ENCODE results near the gene PPIA. TPM values are rescaled to one million over a fixed set of nuclear protein-coding genes. Genes with fewer than 3 reads are reported as not detected.
"Not testable (repeated sequence)": the region's sequence is repeated elsewhere in the genome, so short reads cannot be mapped to it uniquely, and the experiment has no call there.

Gene PPIA
- total RNA-seq, 1 donor = 1,612 TPM

DNA sequence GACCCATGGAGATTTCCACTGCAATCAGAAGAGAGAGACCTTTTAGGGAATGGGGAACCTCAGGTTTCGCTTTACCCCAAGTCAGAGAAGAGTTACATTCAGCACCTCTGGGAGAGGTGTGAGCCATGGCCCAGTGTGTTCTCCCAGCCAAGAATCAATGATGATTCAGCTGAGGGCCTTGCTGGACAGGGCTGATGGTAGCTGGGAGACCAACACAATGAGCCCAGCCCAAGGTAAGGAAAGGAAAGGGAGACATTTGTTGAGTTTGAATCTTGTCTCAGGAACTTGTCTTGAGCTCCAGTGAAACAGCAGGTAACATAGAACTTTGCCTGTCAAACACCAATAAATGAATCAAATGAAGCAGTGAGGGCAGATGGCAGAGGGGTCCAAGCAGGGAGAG lies 14.0 kb upstream of the PPIA start:
- Histone ChIP-seq H3K4me1 (ENCODE audit: insufficient read depth, low read length) (no peaks in the 10 kb centered on the region), H3K36me3 (ENCODE audit: insufficient read depth, low read length) (no peaks in the 10 kb centered on the region), H3K4me3 (ENCODE audit: insufficient read depth, low read length) (no peak overlapping the region), H2AFZ (ENCODE audit: low read length) (no peak overlapping the region), H3K27ac (ENCODE audit: low read depth, low read length) (no peak overlapping the region), H3K9me3 (ENCODE audit: low read depth, low read length) (peaks cover 3% of the 10 kb centered on the region), H3K4me2 (ENCODE audit: insufficient read depth, low read length) (no peak overlapping the region), H3K79me2 (ENCODE audit: insufficient read depth, low read length) (no peaks in the 10 kb centered on the region), H3K27me3 (ENCODE audit: insufficient read depth, low read length) (no peaks in the 10 kb centered on the region), H4K20me1 (ENCODE audit: insufficient read depth, low read length) (no peaks in the 10 kb centered on the region)
- peak; percentile 73 for DNase-seq (ENCODE audit: insufficient read length, low spot score, missing footprints)
- TF ChIP-seq CTCF (IDR thresholded peaks at IDR 0.05; ENCODE audit: extremely low read depth, low read depth, low read length) = no peak

GRCh38 chr7:44783407-44783806 lies 13.1 kb upstream of the PPIA start:
- Histone ChIP-seq H3K36me3 (ENCODE audit: insufficient read depth, low read length) (no peaks in the 10 kb centered on the region), H3K4me1 (ENCODE audit: insufficient read depth, low read length) (no peaks in the 10 kb centered on the region), H2AFZ (ENCODE audit: low read length) (no peak overlapping the region), H4K20me1 (ENCODE audit: insufficient read depth, low read length) (no peaks in the 10 kb centered on the region), H3K27me3 (ENCODE audit: insufficient read depth, low read length) (no peaks in the 10 kb centered on the region), H3K79me2 (ENCODE audit: insufficient read depth, low read length) (no peaks in the 10 kb centered on the region), H3K4me2 (ENCODE audit: insufficient read depth, low read length) (no peak overlapping the region), H3K9me3 (ENCODE audit: low read depth, low read length) (peaks cover 3% of the 10 kb centered on the region), H3K27ac (ENCODE audit: low read depth, low read length) (no peak overlapping the region), H3K4me3 (ENCODE audit: insufficient read depth, low read length) (no peak overlapping the region)
- no peak for TF ChIP-seq CTCF (IDR thresholded peaks at IDR 0.05; ENCODE audit: extremely low read depth, low read depth, low read length)
- DNase-seq (ENCODE audit: insufficient read length, low spot score, missing footprints) = no peak

DNA sequence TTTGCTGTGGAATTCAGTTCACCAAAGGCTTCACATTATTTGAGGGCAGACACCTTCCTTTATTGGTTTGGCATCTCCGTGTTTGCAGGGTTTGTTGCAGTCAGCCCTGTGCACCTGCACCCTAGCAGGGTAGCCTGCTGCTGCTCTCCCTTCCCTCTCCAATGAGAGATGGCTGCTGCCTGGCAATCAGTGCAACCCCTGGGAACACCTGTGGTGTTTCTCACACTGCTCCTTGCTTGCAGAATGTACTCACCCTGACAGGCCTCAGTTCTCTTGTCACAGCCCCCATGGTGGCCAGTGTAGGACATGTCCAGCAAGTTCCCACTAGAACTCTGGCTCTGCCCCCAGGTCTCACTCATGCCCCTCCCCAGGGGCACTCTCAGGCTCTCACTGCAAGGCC lies 12.1 kb upstream of the PPIA start:
- Histone ChIP-seq H3K9me3 (ENCODE audit: low read depth, low read length) (peaks cover 3% of the 10 kb centered on the region), H3K4me3 (ENCODE audit: insufficient read depth, low read length) (no peak overlapping the region), H4K20me1 (ENCODE audit: insufficient read depth, low read length) (no peaks in the 10 kb centered on the region), H2AFZ (ENCODE audit: low read length) (no peak overlapping the region), H3K27me3 (ENCODE audit: insufficient read depth, low read length) (no peaks in the 10 kb centered on the region), H3K4me2 (ENCODE audit: insufficient read depth, low read length) (no peak overlapping the region), H3K79me2 (ENCODE audit: insufficient read depth, low read length) (no peaks in the 10 kb centered on the region), H3K36me3 (ENCODE audit: insufficient read depth, low read length) (no peaks in the 10 kb centered on the region), H3K27ac (ENCODE audit: low read depth, low read length) (no peak overlapping the region), H3K4me1 (ENCODE audit: insufficient read depth, low read length) (no peaks in the 10 kb centered on the region)
- peak; percentile 59 for DNase-seq (ENCODE audit: insufficient read length, low spot score, missing footprints)
- TF ChIP-seq CTCF (IDR thresholded peaks at IDR 0.05; ENCODE audit: extremely low read depth, low read depth, low read length) = no peak

- not testable (repeated sequence) for H3K4me2 ChIP-seq (ENCODE audit: insufficient read depth, low read length); H3K79me2 ChIP-seq (ENCODE audit: insufficient read depth, low read length); H2AFZ ChIP-seq (ENCODE audit: low read length); H3K9me3 ChIP-seq (ENCODE audit: low read depth, low read length); H3K4me1 ChIP-seq (ENCODE audit: insufficient read depth, low read length); H3K4me3 ChIP-seq (ENCODE audit: insufficient read depth, low read length); H3K27ac ChIP-seq (ENCODE audit: low read depth, low read length); H3K27me3 ChIP-seq (ENCODE audit: insufficient read depth, low read length); H4K20me1 ChIP-seq (ENCODE audit: insufficient read depth, low read length); H3K36me3 ChIP-seq (ENCODE audit: insufficient read depth, low read length)
- DNase-seq (ENCODE audit: insufficient read length, low spot score, missing footprints) = peak; percentile 32
Measured at GRCh38 chr7:44785218-44785617, 11.3 kb upstream of the PPIA start.

Data from osteoblast (primary cell).